HG03135 (cell line): ENCODE data around the gene CREBBP.

Experiments
- ATAC-seq: cut with Tn5 transposase; IDR thresholded peaks from one replicate; pipeline ENCODE4 v1.9.1; 2021; ENCODE audit warnings: mild to moderate bottlenecking, moderate library complexity; ENCODE audit not compliant: unreplicated experiment

The CREBBP gene

GRCh38 chr16:3769942-3770341, 110.6 kb downstream of the CREBBP start:
- ATAC-seq = no peak

GRCh38 chr16:3769013-3769412, 111.5 kb downstream of the CREBBP start:
- no peak for ATAC-seq

GRCh38 chr16:3767333-3767986, 113.1 kb downstream of the CREBBP start:
- no peak for ATAC-seq

GRCh38 chr16:3766177-3766576, 114.3 kb downstream of the CREBBP start:
- ATAC-seq = no peak

GRCh38 chr16:3764409-3764808, 116.1 kb downstream of the CREBBP start:
- ATAC-seq = no peak

GRCh38 chr16:3762107-3762750, 118.3 kb downstream of the CREBBP start:
- ATAC-seq = no peak

- no peak for ATAC-seq
These were observed 119.0 kb downstream of the CREBBP start for GRCh38 chr16:3761375-3762106.

GRCh38 chr16:3760518-3760917, 120.0 kb downstream of the CREBBP start:
- ATAC-seq = no peak

- no peak for ATAC-seq
These were observed 120.8 kb downstream of the CREBBP start for GRCh38 chr16:3759736-3760135.

- ATAC-seq = no peak
These were observed 124.4 kb downstream of the CREBBP start for GRCh38 chr16:3756113-3756512.

GRCh38 chr16:3755249-3755648, 125.3 kb downstream of the CREBBP start:
- no peak for ATAC-seq

GRCh38 chr16:3754772-3755171, 125.7 kb downstream of the CREBBP start:
- ATAC-seq = no peak

GRCh38 chr16:3754081-3754703, 126.3 kb downstream of the CREBBP start:
- ATAC-seq = no peak

- no peak for ATAC-seq
These were observed 127.5 kb downstream of the CREBBP start for GRCh38 chr16:3752984-3753383.

- no peak for ATAC-seq
These were observed 128.6 kb downstream of the CREBBP start for GRCh38 chr16:3751878-3752277.

- no peak for ATAC-seq
These were observed 132.2 kb downstream of the CREBBP start for GRCh38 chr16:3748307-3748706.

GRCh38 chr16:3745751-3746355, 134.7 kb downstream of the CREBBP start:
- no peak for ATAC-seq

GRCh38 chr16:3744018-3744417, 136.5 kb downstream of the CREBBP start:
- no peak for ATAC-seq

GRCh38 chr16:3740934-3741333, 139.6 kb downstream of the CREBBP start:
- ATAC-seq = no peak

GRCh38 chr16:3740186-3740585, 140.3 kb downstream of the CREBBP start:
- ATAC-seq = no peak

- no peak for ATAC-seq
These were observed 140.9 kb downstream of the CREBBP start for GRCh38 chr16:3739636-3740035.
